ENCODE results near the gene FYB1.

GRCh38 chr5:39209924-39210323 is 9.4 kb downstream of the FYB1 start:
- TF ChIP-seq RARB (CRISPR knock-in tag; IDR thresholded peaks at IDR 0.05) (no peak), TOX (CRISPR knock-in tag; IDR thresholded peaks at IDR 0.05; ENCODE audit: borderline replicate concordance) (no peak)
